ENCODE data around the gene PEPD.
"Not testable (repeated sequence)": the region's sequence is repeated elsewhere in the genome, so short reads cannot be mapped to it uniquely, and the experiment has no call there.

PEPD gene
- 29.5 to 31.4 (median 29.7) reads per million in 3 donors for total RNA-seq

DNA sequence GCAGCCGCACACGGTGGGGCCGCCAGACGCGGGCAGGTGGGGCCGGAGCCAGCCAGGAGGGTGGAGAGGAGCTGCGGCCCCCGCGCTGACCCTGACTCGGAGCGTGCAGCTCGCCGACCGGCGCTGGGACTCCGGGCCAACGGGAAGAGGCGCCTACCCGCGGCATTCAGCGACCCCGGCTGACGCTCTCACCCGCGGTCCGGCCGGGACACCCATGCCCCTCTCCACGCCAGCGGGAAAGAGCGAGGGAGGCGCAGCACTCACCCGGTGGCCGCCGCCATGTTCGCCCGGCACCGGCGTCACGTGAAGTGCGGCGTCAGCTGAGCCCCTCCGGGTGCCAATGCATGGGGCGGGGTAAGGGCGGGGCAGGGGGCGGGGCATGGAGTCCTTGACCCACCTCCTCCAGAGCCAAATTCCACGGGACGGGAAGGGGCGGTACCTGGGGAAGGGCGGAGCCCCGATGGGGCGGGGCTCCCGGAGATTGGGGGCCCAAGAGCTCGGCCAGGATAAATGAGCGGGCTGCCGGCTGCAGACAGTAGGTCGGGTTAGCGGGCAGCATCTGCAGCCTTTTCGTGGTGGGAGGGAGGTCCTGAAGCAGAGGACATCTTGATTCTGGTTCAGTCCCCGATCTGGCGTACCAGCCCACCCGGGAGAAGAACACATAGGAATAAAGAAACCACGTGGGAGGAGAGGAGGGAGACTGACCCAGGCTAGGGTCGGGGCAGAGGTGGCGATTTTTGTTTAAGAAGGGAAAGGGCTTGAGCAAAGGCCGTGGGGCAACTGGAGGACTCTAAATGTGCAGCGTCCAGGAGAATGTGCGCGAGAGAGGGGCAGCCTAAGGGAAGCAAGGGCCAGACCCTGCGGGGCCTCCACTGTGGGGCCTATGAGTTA lies at the start of gene PEPD:
Gene PEPD (minus strand): TSS at position 312 of the 891 bp plus-strand sequence. CDS start 31 bp downstream, at position 281.
- Histone ChIP-seq H3K27ac (ENCODE audit: insufficient read depth, low read length, poor library complexity, severe bottlenecking) (peak within 1 kb of the TSS; percentile 0), H3K4me3 (ENCODE audit: insufficient read depth, low read depth, low read length, poor library complexity, severe bottlenecking) (peak within 1 kb of the TSS; percentile 83), H3K36me3 (ENCODE audit: control insufficient read depth, insufficient read depth, low read length) (no peaks in the 10 kb centered on the region), H3K27me3 (replicated peaks; ENCODE audit: control insufficient read depth, insufficient read depth, low read length, poor library complexity, severe bottlenecking) (no peaks in the 10 kb centered on the region), H3K9me3 (ENCODE audit: control insufficient read depth, low read length) (no peaks in the 10 kb centered on the region), H3K4me1 (ENCODE audit: control insufficient read depth, insufficient read depth, low read length, poor library complexity, severe bottlenecking) (peaks cover 12% of the 10 kb centered on the region)
- DNase-seq: peak; percentile 69 to 80 (median 74)

DNA sequence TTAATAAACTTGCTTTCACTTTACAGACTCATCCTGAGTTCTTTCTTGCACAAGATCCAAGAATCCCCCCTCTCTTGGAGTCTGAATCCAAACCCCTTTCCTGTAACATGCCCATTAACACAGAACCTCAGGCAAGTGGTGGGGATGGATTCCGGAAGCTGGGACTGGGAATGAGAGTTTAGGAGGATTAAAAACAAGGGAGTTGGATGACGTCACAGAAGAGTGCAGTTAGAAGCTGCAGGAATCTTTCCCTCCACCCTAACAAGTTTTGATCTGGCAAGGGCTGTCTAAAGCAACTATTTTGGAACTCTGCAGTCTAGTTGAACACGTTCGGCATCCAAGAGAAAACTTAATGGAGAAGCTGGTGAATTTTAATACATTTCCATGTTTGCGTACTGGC lies 48.2 kb upstream of the PEPD start:
- no peak overlapping the region for H3K27ac ChIP-seq (ENCODE audit: insufficient read depth, low read length, poor library complexity, severe bottlenecking)
- no peaks in the 10 kb centered on the region for H3K4me1 ChIP-seq (ENCODE audit: control insufficient read depth, insufficient read depth, low read length, poor library complexity, severe bottlenecking)
- peaks cover 4% of the 10 kb centered on the region for H3K9me3 ChIP-seq (ENCODE audit: control insufficient read depth, low read length)
- H3K4me3 ChIP-seq (ENCODE audit: insufficient read depth, low read depth, low read length, poor library complexity, severe bottlenecking): no peak overlapping the region
- no peak for DNase-seq
- H3K27me3 ChIP-seq (replicated peaks; ENCODE audit: control insufficient read depth, insufficient read depth, low read length, poor library complexity, severe bottlenecking): peaks cover 2% of the 10 kb centered on the region
- H3K36me3 ChIP-seq (ENCODE audit: control insufficient read depth, insufficient read depth, low read length): no peaks in the 10 kb centered on the region

DNA sequence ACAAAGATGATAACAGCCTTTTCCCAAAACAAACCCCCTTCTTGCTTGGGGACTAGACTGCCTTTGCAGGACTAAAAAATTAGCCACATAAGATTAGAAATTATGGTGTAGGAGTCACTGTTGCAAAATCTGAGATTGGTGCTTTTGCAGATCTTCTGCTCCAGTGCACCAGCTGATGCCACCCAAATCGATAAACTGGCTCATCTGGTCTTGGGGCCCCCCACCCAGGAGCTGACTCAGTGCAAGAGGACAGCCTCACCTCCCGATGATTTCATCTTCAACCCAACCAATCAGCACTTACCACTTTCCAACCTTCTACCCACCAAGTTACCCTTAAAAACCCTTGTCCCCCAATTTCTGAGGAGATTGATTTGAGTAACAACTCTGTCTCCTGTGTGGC lies 47.1 kb upstream of the PEPD start:
- H3K27ac ChIP-seq (ENCODE audit: insufficient read depth, low read length, poor library complexity, severe bottlenecking): no peak overlapping the region
- H3K4me1 ChIP-seq (ENCODE audit: control insufficient read depth, insufficient read depth, low read length, poor library complexity, severe bottlenecking): no peaks in the 10 kb centered on the region
- H3K36me3 ChIP-seq (ENCODE audit: control insufficient read depth, insufficient read depth, low read length): no peaks in the 10 kb centered on the region
- no peak overlapping the region for H3K4me3 ChIP-seq (ENCODE audit: insufficient read depth, low read depth, low read length, poor library complexity, severe bottlenecking)
- H3K9me3 ChIP-seq (ENCODE audit: control insufficient read depth, low read length): no peaks in the 10 kb centered on the region
- no peaks in the 10 kb centered on the region for H3K27me3 ChIP-seq (replicated peaks; ENCODE audit: control insufficient read depth, insufficient read depth, low read length, poor library complexity, severe bottlenecking)
- no peak for DNase-seq

DNA sequence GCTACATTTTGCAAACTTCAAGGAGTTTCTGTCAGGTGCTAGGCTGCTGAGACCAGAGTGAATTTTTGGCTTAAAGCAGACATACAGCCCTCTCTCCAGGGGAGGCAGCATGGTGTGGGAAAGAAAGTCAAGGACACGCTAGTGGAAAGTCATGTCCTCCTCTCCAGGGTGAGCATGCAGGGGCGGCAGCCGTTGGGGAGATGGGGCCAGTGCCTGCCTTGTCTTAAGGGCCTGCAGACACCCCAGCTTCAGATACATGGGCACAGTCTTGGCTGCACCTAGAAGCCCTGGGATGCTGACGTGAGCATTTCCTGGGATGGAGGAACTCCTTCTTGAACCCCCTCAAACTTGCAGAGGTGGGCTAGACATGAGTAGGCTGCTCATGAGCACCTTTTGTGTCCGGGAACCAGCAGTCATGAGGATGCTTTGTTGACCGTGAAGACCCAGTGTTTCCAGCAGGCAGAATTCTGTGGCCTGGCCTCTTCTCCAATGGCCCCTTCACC lies 43.3 kb upstream of the PEPD start:
- Histone ChIP-seq H3K27ac (ENCODE audit: insufficient read depth, low read length, poor library complexity, severe bottlenecking) (no peak overlapping the region), H3K36me3 (ENCODE audit: control insufficient read depth, insufficient read depth, low read length) (no peaks in the 10 kb centered on the region), H3K9me3 (ENCODE audit: control insufficient read depth, low read length) (no peaks in the 10 kb centered on the region), H3K4me1 (ENCODE audit: control insufficient read depth, insufficient read depth, low read length, poor library complexity, severe bottlenecking) (no peaks in the 10 kb centered on the region), H3K27me3 (replicated peaks; ENCODE audit: control insufficient read depth, insufficient read depth, low read length, poor library complexity, severe bottlenecking) (no peaks in the 10 kb centered on the region), H3K4me3 (ENCODE audit: insufficient read depth, low read depth, low read length, poor library complexity, severe bottlenecking) (no peak overlapping the region)
- DNase-seq: no peak

DNA sequence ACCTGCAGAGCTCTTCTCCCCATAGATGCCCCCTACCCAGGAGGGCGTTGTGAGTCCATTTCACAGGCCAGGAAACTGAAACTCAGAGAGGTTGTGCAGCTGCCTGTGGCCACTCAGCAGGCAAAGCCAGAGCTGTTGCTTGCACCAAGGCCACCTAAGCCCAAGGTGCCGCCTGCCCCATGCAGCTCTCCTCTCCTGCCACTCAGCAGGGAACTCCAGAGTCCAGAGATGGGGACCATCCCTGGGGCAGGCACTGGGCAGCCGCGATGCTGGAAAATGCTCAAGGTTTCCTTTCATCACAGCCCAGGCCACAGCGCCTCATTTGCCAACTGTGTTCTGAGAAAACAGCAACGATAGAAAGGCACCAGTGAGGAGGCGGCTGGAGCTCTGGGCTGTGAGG lies 41.0 kb upstream of the PEPD start:
- no peaks in the 10 kb centered on the region for H3K36me3 ChIP-seq (ENCODE audit: control insufficient read depth, insufficient read depth, low read length)
- no peaks in the 10 kb centered on the region for H3K4me1 ChIP-seq (ENCODE audit: control insufficient read depth, insufficient read depth, low read length, poor library complexity, severe bottlenecking)
- no peak overlapping the region for H3K4me3 ChIP-seq (ENCODE audit: insufficient read depth, low read depth, low read length, poor library complexity, severe bottlenecking)
- DNase-seq: no peak
- no peaks in the 10 kb centered on the region for H3K27me3 ChIP-seq (replicated peaks; ENCODE audit: control insufficient read depth, insufficient read depth, low read length, poor library complexity, severe bottlenecking)
- H3K27ac ChIP-seq (ENCODE audit: insufficient read depth, low read length, poor library complexity, severe bottlenecking): no peak overlapping the region
- no peaks in the 10 kb centered on the region for H3K9me3 ChIP-seq (ENCODE audit: control insufficient read depth, low read length)

DNA sequence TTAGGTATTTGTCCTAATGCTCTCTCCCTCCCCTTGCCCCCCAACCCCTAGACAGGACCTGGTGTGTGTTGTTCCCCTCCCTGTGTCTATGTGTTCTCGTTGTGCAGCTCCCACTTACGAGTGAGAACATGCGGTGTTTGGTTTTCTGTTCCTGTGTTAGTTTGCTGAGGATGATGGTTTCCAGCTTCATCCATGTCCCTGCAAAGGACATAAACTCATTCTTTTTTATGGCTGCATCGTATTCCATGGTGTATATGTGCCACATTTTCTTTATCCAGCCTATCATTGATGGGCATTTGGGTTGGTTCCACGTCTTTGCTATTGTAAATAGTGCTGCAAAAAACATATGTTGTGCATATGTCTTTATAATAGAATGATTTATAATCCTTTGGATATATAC lies 40.1 kb upstream of the PEPD start:
- H3K36me3 ChIP-seq (ENCODE audit: control insufficient read depth, insufficient read depth, low read length); H3K27ac ChIP-seq (ENCODE audit: insufficient read depth, low read length, poor library complexity, severe bottlenecking); H3K9me3 ChIP-seq (ENCODE audit: control insufficient read depth, low read length); DNase-seq; H3K27me3 ChIP-seq (replicated peaks; ENCODE audit: control insufficient read depth, insufficient read depth, low read length, poor library complexity, severe bottlenecking); H3K4me1 ChIP-seq (ENCODE audit: control insufficient read depth, insufficient read depth, low read length, poor library complexity, severe bottlenecking); H3K4me3 ChIP-seq (ENCODE audit: insufficient read depth, low read depth, low read length, poor library complexity, severe bottlenecking): not testable (repeated sequence)

DNA sequence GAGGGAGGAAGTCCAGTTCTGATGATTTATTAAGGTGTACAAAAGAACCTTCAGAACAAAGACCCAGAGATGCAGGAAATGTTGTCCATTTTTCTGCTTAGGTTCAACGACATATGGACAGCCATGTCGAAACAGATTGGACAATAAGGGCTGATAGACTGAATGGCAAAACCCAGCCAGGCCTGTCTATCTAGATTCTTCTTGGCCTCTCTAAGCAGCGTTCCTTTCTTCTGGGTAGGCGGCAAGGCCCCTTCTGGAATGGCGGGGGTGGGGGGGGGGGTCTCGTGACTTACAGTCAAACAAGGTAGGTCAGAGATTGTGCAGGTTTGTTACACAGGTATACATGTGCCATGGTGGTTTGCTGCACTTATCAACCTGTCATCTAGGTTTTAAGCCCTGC lies 39.7 kb upstream of the PEPD start:
- DNase-seq: no peak
- Histone ChIP-seq H3K4me3 (ENCODE audit: insufficient read depth, low read depth, low read length, poor library complexity, severe bottlenecking) (no peak overlapping the region), H3K27ac (ENCODE audit: insufficient read depth, low read length, poor library complexity, severe bottlenecking) (no peak overlapping the region), H3K9me3 (ENCODE audit: control insufficient read depth, low read length) (no peaks in the 10 kb centered on the region), H3K36me3 (ENCODE audit: control insufficient read depth, insufficient read depth, low read length) (no peaks in the 10 kb centered on the region), H3K27me3 (replicated peaks; ENCODE audit: control insufficient read depth, insufficient read depth, low read length, poor library complexity, severe bottlenecking) (no peaks in the 10 kb centered on the region), H3K4me1 (ENCODE audit: control insufficient read depth, insufficient read depth, low read length, poor library complexity, severe bottlenecking) (no peaks in the 10 kb centered on the region)

DNA sequence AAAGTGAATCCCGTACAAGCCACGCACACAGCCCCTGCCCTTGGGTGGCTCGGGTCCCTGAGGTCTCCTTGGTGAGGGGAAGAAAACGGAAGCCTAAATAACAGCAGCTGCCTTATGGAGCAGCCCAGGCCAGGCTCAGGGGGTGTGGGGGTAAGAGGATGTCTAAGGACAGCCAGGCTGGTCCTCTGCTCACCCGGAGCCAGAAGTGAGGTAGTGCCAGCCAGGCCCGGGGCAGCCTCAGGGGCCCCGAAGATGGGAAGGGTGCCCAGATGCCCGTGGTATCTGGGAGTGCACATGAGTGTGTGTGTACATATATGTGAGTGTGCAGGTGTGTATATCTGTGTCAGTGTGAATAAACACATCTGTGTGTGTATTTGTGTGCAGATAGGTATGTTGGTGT lies 38.4 kb upstream of the PEPD start:
- no peaks in the 10 kb centered on the region for H3K9me3 ChIP-seq (ENCODE audit: control insufficient read depth, low read length)
- no peak overlapping the region for H3K4me3 ChIP-seq (ENCODE audit: insufficient read depth, low read depth, low read length, poor library complexity, severe bottlenecking)
- no peaks in the 10 kb centered on the region for H3K36me3 ChIP-seq (ENCODE audit: control insufficient read depth, insufficient read depth, low read length)
- no peak for DNase-seq
- no peaks in the 10 kb centered on the region for H3K27me3 ChIP-seq (replicated peaks; ENCODE audit: control insufficient read depth, insufficient read depth, low read length, poor library complexity, severe bottlenecking)
- H3K27ac ChIP-seq (ENCODE audit: insufficient read depth, low read length, poor library complexity, severe bottlenecking): no peak overlapping the region
- no peaks in the 10 kb centered on the region for H3K4me1 ChIP-seq (ENCODE audit: control insufficient read depth, insufficient read depth, low read length, poor library complexity, severe bottlenecking)

DNA sequence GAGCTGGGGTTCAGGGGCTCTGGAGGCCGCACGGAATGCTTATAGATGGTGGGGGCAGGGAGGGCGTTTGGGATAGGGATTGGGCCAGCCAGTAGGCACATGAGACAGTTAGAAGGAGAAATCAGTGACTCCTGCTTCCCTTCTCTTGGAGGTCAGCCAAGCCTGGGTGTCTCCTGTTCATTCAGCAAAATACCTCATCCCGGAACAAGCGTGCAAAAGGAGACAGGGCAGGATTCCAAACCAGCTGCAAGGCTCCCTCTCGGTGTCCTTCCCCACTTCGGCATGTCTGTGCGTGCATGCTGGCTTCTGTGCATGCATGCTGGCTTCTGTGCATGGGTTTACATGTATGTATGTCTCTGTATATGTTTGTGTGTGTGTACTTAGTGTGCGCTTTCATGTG lies 37.3 kb upstream of the PEPD start:
- Histone ChIP-seq H3K36me3 (ENCODE audit: control insufficient read depth, insufficient read depth, low read length) (no peaks in the 10 kb centered on the region), H3K4me3 (ENCODE audit: insufficient read depth, low read depth, low read length, poor library complexity, severe bottlenecking) (no peak overlapping the region), H3K4me1 (ENCODE audit: control insufficient read depth, insufficient read depth, low read length, poor library complexity, severe bottlenecking) (no peaks in the 10 kb centered on the region), H3K9me3 (ENCODE audit: control insufficient read depth, low read length) (no peaks in the 10 kb centered on the region), H3K27ac (ENCODE audit: insufficient read depth, low read length, poor library complexity, severe bottlenecking) (no peak overlapping the region), H3K27me3 (replicated peaks; ENCODE audit: control insufficient read depth, insufficient read depth, low read length, poor library complexity, severe bottlenecking) (no peaks in the 10 kb centered on the region)
- DNase-seq: no peak

DNA sequence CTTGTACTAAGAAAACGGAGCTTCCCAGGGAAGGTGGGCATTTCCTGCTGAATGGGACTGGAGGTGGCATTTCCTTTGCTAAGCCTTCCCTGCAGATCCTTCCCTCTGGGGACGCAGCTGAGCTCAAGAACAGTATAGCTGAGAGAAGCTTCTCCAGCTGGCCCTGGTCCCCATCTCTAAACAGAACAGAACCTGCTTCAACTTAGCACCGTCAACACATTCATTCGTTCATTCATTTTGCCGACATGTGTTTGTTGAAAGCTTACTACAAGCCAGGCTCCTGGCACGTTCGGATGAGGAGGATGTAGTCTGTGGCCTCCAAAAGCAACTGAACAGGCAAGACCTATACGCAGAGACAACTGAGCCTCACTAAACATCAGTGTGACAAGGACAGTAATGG lies 36.6 kb upstream of the PEPD start:
- DNase-seq: no peak
- Histone ChIP-seq H3K27ac (ENCODE audit: insufficient read depth, low read length, poor library complexity, severe bottlenecking) (no peak overlapping the region), H3K27me3 (replicated peaks; ENCODE audit: control insufficient read depth, insufficient read depth, low read length, poor library complexity, severe bottlenecking) (no peaks in the 10 kb centered on the region), H3K4me3 (ENCODE audit: insufficient read depth, low read depth, low read length, poor library complexity, severe bottlenecking) (no peak overlapping the region), H3K4me1 (ENCODE audit: control insufficient read depth, insufficient read depth, low read length, poor library complexity, severe bottlenecking) (no peaks in the 10 kb centered on the region), H3K9me3 (ENCODE audit: control insufficient read depth, low read length) (no peaks in the 10 kb centered on the region), H3K36me3 (ENCODE audit: control insufficient read depth, insufficient read depth, low read length) (no peaks in the 10 kb centered on the region)
